Activated CD8-positive, alpha-beta memory T cell treated with anti-CD3 and anti-CD28 coated beads for 48 hours (primary cell): Measurements from ENCODE around the gene BAG3.
"Not testable (repeated sequence)": the region's sequence is repeated elsewhere in the genome, so short reads cannot be mapped to it uniquely, and the experiment has no call there.

Experiments
- DNase-seq, 3 experiments: peaks; one replicate each; pipeline ENCODE4 v3.0.0-alpha.2; 2020; ENCODE audit warnings: low read depth in 2 of 3, low spot score in 2 of 3

The BAG3 gene

DNA sequence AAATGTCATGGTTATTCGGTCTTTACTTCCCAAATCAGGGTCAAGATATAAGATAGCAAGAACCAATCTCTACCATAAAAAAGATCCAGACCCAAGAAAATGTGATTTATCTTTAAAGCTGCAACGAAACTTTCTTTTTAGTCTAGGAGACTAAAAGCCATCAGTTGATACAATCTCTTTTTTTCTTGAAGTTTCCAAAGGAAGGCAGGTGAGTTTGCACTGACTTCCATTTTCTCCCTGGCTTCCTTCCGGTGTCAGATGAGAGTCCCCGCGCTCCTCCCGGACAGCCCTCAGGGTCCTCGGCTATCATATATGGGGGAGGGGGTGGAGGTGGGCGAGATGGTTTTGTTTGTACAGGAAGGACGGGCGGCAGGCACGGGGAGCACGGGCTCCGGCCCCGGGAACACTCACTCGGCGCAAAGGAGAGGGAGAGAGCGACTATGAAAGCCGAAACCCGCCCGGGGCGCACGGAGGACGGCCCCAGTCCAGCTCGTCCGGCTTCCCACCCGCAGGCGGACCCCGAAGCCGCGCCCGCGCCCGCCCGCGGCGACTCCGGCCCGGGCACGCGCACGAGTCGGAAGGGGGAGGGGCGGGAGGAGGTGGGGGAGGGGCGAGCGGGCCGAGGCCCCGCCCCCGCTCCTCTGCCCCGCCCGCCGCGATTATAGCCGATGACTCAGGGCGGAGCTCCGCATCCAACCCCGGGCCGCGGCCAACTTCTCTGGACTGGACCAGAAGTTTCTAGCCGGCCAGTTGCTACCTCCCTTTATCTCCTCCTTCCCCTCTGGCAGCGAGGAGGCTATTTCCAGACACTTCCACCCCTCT, at the start of gene BAG3:
Gene BAG3, plus strand, starts transcription at position 689 of the 822 bp plus-strand sequence. CDS start 296 bp downstream, outside the sequence.
- DNase-seq, result peak; percentile 69 to 80 (median 71)

DNA sequence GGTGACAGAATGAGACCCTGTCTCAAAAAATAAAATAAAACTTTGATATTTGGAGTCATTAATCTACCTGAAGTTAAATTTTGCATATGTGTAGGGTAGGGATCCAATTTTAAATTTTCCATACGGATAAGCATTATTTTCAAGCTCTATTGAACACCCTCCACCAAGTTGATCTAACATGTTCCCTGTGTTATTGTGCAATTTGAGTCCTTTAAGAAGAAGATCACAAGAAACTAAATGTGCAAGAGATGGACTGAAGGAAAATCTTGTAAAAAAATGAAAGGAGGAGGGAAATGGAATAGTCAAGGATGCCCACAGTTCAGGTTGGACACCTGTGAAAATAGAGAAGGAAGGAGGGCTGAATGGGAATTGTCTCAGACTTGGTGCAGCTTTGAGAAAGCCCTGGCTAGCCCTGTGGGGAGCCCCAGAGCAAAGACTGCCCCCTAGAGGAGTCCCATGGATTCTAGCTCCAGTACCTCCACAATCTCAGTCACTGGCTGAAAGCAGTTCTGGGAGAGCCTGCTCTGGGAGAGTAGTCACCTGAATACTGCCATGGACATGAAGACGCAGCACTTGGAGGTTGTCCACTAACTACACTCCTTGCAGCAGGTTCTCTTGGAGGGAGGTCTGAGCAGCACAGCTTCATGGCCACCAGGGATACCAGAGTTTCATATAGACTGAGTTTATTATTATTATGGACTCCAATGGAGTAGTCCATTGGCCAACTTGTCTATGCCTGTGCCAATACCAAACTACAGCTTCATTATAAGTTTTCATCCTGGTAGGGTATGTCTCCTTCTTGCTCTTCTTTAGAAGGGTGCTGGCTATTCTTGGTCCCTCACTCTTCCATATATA, 48.7 kb upstream of the BAG3 start:
- peak in 1 of 3 experiments; percentile 10 for DNase-seq

DNA sequence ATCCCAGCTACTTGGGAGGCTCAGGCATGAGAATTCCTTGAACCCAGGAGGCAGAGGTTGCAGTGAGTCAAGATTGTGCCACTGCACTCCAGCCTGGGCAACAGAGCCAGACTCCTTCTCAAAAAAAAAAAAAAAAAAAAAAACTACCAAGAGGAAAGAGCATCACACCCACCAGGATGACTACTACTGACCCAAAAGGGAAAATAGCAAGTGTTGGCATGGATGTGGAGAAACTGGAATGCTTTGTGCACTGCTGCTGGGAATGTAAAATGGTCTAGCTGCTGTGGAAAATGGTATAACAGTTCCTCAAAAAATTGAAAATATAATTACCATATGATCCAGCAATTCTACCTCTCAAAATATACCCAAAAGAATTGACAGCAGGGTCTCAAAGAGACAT, 46.7 kb upstream of the BAG3 start:
- no peak for DNase-seq

DNA sequence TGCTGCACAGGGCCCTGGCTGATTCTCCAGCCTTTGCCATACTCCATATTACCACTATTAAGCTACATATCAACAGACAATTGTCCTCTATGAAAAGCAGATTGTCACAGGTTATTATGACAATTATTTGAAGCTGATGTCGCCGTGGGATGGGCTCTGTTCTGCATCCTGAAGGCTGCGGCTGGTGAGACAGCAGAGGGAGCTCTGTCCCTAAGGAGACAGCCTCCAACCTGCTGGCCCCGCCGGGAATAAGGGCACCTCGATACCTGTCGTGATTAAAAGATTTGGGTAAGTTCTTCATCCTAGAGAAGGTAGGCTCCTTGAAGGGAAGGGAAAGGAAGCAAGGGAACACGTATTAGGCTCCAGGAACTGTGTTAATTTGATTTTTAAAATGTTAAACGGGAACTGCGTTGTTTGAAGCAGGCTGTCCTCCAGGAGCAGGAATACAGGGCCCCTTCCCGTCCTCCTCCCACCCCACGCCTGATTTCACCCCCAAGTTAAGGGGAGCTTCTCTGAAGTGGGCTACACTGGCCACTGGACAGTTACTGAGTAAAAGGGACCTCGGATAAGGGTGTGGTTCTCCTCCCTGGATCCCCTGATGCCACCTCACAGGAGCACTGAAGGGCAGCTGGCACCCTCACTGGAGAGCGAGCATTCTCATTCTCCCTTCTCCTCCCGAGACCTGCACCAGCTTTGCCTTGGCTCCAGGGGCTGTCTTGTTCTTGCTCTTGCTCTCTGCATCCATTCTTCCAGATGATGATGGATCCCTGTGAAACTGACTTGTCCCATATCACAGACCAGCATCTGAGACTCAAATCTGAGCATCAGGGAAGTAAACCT, 42.6 kb upstream of the BAG3 start:
- no peak for DNase-seq

DNA sequence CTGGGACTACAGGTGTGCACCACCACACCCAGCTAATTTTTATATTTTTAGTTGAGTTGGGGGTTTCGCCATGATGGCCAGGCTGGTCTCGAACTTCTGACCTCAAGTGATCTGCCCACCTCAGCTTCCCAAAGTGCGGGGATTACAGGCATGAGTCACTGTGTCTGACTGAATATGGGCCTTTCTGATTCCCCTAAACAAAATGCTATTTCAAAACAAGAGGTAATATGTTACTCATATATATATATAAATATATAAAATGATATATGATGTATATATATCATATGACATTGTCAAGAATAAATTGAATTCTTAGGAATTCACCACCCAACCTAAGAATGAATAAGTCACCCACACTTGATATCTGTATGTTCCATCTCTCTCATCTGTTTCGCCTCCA, 41.7 kb upstream of the BAG3 start:
- no peak for DNase-seq

DNA sequence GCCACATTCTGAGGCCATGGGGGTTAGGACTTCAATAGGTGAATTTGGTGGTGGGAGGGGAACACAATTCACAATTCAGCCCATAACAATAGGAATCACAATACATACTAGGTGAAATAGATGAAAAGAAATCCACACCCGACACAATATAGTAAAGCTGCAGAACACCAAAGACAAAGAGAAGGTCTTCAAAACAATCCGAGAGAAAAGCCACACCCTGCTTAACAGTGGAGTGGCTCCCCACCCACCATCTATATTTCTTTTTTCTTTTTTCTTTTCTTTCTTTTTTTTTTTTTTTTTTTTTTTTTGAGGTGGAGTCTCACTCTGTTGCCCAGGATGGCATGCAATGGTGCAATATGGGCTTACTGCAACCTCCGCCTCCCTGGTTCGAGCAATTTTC, 39.7 kb upstream of the BAG3 start:
- DNase-seq, result no peak

DNA sequence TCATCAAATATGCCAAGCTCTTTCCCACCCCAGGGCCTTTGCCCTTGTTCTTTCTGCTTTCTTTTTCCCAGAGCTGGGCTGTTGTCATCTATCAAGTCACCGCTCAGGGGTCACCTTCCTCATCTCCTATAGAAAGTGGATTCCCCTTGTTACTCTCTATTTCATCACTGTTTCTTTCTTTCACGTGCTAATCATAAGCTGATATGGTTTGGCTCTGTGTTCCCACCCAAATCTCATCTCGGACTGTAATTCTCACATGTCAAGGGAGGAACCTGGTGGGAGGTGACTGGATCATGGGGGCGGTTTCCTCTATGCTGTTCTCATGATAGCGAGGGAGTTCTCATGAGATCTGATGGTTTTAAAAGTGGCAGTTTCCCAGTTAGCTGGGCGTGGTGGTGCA, 37.4 kb upstream of the BAG3 start:
- no peak for DNase-seq

DNA sequence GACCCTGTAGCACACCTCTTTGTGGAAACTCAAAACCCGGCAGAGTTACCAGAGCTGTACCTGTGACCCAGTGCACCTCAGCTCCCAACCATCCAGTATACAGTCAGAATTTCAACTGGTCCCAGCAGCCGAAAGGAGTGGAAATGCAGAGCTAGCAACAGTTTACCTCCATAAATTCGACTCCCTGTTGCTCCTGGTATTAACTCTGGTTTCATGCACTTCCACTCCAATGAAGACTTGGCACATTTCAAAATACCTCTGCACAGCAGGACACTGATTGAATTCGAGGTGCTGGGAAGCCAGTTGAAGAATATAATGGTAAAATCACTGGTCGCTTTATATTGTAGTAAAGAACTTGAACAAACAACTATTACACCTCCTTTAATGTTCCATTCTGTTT, 36.5 kb upstream of the BAG3 start:
- no peak for DNase-seq

DNA sequence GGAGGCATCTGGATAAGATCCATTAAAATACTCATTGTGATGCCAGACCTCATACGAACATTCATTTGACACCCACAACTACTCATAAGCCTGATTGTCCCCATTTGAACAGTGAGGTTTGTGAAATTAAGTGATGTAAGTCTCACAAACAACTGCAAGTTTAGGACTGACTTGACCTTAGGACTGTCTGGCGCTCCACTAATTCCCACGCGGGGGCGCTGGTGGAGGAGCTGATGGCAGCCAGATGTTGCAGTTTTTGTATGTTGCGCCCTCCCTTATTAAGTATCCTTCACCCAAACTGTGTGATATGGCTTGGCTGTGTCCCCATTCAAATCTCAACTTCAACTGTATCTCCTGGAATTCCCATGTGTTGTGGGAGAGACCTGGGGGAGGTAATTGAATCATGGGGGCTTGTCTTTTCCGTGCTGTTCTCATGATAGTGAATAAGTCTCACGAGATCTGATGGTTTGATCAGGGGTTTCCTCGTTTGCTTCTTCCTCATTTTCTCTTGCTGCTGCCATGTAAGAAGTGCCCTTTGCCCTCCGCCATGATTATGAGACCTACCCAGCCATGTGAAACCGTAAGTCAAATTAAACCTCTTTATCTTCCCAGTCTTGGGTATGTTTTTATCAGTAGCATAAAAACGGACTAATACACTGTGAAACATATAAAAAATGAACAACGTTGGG, 34.2 kb upstream of the BAG3 start:
- DNase-seq, result no peak

DNA sequence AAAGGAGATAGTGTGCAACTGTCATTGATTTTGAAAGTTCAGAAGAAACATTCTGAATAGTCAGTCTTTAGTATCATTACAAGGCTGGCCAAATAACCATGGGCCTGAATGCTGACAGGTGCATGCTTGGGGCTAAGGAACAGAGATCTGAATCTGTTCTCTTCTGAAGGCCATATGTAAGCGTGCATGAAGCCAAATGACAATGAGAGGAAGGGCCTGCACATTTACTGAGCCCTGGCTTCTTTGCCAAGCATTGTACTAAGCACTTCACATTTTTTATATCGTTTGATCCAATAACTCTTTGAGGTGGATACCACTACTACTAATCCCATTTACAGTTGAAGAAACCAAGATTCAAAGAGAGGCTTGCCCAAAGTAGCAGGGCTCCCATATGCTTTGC, 32.0 kb upstream of the BAG3 start:
- no peak for DNase-seq

DNA sequence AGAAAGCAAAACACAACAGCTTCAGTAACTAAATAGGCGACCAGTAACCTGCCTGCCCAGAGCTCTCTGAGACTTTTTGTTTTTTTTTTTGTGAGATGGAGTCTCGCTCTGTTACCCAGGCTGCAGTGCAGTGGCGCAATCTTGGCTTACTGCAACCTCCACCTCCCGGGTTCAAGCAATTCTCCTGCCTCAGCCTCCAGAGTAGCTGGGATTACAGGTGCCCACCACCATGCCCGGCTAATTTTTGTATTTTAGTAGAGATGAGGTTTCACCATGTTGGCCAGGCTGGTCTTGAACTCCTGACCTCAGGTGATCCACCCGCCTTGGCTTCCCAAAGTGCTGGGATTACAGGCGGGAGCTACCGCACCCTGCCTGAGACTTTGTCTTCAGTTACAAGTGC, 31.4 kb upstream of the BAG3 start:
- not testable (repeated sequence) for DNase-seq

DNA sequence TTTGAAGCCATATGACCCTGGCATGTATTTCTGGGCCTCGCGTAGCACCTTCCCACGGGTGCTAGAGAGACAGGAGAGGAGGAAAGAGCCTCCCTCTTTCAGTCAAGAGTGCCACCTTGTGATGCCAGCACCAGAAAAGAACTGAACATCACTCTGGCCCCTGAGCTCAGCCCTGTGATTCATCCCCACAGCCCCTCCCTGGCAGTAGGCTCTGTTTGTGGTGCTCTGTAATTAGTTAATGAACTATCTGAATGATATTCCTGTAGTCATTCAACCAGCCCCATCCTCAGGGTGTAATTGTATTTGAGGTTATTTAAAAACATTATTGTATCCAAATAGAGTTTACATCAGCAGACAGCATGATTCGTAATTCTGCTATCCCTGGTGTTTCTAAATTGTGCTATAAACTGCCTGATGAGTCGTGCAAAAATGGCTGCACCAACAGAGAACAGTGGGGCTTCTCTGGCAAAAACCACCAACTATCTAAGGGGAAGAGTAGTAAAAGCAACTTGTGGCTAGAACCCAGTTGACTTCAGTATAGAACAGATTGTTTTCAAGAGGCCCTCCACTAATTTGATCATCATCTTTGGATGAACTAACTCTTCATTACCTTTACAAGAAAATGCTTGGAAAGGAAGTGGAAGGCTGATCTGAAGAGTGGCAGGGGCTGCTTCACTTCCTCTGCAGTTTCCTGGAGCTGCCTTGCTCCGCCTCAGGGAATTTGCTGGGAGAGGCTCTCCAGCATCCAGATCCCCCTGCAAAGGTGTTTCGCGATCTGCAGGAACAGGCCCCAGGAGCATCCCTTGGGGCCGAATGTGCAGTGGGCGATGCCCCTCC, 30.7 kb upstream of the BAG3 start:
- DNase-seq, result no peak

DNA sequence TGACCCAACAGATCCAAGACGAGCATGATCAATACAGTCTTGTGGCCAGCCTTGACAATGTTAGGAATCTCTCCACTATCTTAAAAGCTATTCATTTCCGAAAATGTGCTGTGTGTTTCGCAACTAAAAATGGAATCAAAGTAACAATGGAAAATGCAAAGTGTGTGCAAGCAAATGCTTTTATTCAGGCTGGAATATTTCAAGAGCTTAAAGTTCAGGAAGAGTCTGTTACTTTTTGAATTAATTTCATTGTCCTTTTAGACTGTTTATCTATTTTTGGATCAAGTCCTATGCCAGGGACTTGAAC, 30.1 kb upstream of the BAG3 start:
- DNase-seq, result no peak

DNA sequence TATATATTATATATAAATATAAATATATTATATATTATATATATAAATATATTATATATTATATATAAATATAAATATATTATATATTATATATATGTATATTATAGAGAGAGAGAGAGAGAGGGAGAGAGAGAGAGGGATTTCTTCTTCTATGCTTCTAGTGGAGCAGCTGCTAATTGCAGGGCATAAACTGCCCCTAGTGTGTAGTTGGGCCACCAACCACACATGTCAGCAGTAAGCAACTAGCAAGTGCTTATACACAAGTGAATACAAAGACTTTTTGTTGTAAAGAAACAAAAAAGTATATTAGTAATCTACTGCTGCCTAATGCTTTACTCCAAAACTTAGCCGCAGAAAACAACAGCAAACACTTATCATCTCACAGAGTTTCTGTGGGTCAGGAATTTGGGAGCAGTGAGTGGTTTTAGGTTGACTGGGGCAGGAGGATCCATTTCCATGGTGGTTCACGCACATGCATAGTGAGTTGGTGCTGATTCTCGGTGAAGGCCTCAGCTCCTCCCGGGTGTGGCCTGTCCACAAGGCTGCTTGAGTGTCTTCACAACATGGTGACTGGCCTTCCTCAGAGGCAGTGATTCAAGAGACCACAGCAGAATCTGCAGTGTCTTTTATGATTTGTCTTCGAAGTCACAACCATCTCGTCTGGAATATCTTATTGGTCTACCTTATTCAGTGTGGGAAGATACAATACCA, 25.5 kb upstream of the BAG3 start:
- DNase-seq, result no peak

DNA sequence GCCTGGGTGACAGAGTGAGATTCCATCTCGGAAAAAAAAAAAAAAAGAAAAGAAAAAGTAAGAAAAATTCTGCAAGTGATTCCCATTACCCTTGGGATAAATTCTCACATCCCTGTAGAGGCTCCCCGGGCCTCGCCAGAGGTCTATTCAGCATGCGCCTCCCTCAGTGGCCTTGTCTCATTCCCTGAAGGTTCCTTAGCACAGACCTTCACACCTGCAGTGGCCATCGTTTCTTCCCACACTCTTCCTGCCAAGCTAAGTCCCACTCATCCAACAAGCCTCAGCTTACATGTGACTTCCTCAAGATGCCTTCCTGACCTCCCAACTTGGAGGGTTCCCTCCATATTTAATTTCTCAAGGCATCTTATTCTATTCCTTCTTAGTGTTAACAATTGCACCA, 20.9 kb upstream of the BAG3 start:
- DNase-seq, result no peak

DNA sequence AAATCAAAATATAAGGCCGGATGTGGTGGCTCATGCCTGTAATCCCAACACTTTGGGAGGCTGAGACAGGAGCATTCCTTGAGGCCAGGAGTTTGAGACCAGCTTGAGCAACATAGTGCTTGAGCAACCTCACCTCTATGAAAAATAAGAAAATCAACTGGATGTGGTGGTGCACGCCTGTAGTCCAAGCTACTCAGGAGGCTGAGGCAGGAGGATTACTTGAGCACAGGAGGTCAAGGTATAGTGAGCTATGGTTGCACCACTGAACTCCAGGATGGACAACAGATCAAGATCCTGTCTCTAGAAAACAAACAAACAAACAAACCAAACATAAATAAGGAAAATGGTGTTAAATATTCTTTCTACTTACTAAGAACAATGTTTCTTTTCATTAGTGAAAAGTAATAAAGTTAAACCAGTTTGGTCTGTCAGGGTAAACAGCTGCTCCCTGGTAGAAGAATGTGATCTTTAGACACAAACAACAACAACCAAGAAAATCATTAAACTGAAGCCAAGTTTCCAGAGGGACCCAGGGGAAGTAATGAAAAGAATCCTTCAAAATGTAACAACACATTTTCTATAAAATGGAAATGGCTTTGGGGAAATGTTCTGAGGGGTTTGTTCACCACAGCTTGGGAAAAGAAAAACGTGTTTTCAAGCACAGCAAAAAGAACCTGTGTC, 17.5 kb upstream of the BAG3 start:
- no peak for DNase-seq

DNA sequence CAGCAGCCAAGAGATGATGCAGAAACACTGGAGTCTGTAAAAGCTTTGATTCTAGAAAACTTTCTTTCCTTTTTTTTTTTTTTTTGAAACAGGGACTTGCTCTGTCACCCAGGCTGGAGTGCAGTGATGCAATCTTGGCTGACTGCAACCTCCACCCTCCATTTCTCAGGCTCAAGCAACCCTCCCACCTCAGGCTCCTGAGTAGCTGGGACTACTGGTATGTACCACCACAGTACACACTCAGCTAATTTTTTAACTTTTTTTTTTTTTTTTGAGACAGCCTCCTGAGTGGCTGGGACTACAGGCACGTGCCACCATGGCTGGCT, 17.0 kb upstream of the BAG3 start:
- no peak for DNase-seq

DNA sequence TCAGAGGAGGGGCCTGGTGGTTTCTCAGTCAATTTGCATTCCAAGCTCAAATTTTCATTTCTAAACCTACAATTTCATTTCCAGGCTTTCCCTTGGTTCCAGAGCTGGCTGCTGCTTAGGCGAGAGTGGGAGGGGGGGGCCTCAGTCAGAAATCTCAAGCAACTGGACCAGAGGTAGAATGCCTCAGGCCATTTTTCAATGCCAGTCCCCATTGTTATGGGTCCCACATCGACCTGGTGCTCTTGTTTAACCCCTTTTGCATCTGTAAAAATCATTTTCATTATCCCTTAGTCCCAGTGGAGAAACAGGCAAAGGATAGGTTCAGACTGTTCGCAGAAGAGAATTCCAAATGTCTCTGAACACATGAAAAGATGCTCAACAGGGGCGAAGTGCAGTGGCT, 13.5 kb upstream of the BAG3 start:
- DNase-seq, result no peak

DNA sequence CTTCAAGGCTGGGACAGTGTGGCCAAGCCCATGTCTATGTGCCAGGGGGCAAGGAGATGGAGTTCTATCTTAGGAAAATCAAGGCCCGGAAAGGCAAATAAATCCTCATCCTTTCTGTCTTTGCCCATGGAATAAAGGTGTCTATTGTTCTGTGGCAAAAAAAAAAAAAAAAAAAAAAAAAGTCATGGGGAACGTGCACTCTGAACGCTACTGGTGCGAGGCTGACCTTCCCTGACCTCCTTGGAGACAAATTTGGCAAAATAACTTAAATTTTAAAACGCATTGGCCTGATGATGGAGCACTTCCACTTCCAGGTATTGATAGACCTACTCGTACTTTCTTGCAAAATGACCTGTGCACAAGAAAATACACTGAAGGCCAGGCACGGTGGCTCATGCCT, 12.2 kb upstream of the BAG3 start:
- DNase-seq, result no peak
